Activated CD4-positive, alpha-beta T cell treated with anti-CD3 and anti-CD28 coated beads, Interleukin-2, amount 50 U/mL, for 24 hours (primary cell): ENCODE data around the gene NPC1.
"Not testable (repeated sequence)": the region's sequence is repeated elsewhere in the genome, so short reads cannot be mapped to it uniquely, and the experiment has no call there.

Source experiments
- DNase-seq, 2 donors: peaks; one replicate each; pipeline ENCODE4 v3.0.0-alpha.2; 2020; ENCODE audit warnings: low read depth in 1 of 2, low spot score in 1 of 2

The NPC1 gene

DNA sequence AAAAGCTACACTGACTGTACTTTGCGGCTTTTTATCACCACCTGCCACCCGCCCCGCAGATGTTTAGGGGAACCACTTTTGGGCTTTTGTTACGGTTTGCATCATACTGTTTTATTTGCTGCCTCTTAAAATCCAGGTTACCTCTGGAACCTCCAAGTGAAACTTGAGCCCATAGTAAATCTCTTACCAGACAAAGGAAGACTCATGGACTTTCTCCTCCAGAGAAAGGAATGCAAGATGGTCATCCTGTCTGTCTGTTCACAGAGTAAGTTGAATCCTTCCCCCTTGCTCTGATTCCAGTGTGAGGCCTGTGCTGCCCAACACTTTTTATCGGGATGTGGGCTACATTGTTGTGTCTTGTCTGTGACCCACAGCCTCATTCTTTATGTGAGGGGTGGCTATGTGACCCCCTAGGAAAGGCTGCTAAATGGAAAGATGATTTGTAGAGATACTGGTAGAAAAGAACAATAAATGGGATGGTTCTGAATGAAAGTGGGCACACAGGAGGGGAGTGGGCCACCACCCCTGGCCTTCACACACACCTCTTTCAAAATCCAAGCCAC lies 59.7 kb downstream of the NPC1 start:
- no peak for DNase-seq

DNA sequence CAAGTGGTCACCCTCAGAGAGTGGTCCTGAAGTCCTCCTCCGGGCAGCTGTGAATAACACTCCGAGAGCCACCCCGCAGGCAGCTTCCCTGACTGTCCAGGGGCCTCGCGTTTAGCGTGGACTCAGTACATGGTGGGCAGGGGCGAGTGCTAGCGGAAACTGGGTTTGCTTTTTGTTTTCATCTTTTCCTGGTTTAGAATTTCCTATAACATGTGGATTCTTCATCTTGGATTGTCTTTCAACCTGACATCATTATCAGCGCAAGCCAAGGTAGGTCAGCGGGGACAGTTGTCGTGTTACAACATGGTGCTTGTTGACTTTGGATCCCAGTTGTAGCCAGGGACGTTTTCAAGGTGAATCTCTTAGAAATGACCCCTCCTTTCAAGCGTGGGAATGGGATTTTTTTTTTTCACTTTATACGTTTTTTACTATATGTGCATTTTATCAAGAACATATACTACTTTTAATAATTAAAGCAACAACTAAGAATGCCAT lies 62.0 kb downstream of the NPC1 start:
- no peak for DNase-seq

DNA sequence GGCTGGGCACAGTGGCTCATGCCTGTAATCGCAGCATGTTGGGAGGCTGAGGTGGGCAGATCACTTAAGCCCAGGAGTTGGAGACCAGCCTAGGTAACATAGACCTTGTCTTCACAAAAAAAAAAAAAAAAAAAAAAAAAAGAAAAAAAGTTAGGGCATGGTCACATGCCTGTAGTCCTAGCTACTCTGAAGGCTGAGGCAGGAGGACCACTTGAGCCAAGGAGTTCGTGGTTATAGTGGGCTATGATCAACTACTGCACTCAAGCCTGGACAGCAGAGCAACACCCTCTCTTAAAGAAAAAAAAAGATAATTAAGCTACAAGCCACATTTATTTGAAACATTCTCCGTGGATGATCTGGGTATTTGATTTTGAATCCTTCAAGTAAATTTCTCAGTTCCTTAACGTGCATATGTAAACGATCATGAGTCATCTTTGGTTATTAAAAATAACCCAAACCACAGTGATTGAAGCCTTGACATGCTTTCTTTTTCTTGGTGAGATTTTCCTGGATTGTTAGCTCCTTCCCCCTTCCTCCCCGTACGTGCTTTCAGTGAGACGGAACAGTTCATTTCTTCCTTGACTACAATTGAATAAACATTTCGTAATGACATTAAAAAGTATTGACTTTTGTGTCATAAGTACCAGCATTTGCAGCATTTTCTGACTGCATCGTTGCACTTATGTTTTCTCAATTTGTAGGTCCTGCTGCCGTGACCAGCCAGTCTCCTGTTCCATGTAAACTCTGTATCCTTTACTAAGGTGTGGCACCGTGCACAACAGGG lies 62.7 kb downstream of the NPC1 start:
- DNase-seq, result no peak

DNA sequence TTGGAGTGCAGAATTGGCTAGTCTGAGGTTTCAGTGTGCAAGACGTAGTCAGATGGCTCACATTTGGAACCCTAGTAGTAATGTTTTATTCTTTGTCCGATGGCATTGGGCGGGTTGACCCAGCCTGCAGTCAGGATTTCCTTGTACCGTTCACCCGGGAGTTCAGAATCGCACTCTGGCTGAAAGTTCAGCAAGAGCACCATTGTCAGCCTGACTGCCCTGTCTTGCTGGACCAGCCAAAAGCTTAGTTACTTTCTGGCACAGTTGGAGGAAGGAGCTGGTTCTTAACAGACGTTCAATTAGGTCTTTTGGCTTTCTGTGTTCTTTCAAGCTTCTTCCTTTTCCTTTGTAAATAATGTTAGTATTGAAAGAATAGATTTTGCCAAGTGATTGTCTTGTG lies 64.4 kb downstream of the NPC1 start:
- no peak for DNase-seq

DNA sequence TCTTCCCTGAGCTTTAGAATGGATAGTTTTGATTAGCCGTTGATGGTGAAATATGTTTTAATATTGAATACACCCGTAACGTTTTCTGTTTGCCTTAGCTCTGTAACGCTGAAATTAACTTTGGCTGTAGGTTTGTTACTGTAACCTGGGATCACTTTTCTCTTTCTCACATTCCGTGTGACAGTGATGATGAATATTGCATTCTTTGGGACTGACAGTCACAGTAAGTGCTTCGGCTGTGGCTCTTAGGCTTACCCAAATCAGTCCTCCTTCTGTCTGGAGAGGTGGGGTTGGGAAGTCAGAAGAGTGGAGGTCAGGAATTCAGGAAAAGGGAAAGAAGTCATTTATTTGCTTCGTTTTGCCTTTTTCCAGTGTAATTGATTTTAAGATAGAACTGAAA lies 65.0 kb downstream of the NPC1 start:
- no peak for DNase-seq

GRCh38 chr18:23519734-23520133 lies 66.6 kb downstream of the NPC1 start:
- DNase-seq, result no peak

DNA sequence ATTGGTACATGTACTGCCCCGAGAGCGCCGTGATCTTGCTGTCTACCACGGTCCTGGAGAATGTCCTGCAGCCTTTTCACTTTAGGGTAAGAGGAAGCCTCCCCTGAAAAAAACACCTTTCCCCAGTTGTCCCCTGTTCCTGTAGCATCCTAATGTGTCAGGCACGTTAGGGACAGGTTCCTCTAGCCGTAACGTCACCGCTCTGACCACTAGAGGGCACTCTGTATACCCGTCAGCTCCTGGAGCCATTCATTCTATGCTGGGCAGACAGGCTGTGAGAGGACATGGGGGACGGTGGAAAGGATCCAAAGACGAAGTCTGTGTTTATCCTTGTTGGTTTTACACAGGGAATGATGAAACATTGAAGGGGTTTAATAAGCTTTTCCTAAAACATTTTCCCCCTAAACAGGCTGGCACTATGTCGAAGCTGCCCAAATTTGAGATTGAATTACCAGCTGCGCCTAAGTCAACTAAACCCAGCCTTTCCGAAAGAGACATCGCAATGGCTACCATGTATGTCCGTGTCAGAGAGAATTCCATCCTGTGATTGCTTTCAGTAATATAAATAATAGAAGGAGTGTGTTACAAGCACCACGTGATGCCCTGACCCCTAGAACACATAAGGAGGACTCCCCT lies 70.3 kb downstream of the NPC1 start:
- peak; percentile 38 to 71 for DNase-seq

- DNase-seq, result no peak
Measured at GRCh38 chr18:23512641-23513040, 73.7 kb downstream of the NPC1 start.

DNA sequence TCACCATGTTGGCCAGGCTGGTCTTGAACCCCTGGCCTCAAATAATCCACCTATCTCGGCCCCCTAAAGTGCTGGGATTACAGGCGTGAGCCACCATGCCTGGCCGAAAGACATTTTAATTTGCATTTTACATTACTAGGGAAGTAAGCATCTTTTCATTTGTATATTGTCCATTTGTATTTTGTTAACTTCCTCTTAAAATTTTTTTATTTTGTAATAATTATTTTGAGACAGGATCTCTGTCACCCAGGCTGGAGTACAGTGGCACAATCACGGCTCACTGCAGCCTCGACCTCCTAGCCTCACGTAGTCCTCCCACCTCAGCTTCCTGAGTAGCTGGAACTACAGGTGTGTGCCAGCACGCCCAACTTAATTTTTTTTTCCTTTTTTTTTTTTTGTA lies 74.1 kb downstream of the NPC1 start:
- DNase-seq, result not testable (repeated sequence)

DNA sequence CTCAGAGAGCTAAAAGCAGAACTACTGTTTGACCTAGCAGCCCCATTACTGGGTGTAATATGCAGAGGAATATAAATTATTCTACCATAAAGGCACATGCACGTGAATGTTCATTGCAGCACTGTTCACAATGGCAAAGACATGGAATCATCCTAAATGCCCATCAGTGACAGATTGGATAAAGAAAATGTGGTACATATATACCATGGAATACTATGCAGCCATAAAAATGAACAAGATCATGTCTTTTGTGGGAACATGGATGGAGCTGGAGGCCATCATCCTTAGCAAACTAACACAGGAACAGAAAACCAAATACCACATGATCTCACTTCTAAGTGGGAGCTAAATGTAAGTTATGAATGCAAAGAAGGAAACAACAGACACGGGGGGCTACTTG lies 75.4 kb downstream of the NPC1 start:
- DNase-seq, result not testable (repeated sequence)

DNA sequence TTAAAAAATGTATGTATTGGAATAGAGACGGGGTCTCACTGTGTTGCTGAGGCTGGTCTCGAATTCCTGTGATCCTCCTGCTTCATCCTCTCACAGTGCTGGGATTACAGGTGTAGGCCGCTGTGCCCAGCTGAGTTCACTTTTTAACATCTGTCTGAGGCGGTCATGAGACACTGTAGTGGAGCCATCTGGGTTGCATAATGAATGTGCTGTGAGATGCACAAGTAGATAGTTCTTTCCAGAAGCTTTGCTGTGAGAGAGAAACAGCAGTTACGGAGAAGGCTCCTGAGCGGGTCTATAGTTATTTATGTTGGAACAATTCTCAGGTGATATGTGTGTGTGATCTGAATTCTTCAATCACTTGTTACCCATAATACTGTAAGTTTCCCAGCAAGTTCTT lies 79.9 kb downstream of the NPC1 start:
- DNase-seq, result no peak

- DNase-seq, result no peak
Measured at GRCh38 chr18:23504720-23505119, 81.6 kb downstream of the NPC1 start.

- no peak for DNase-seq
Measured at GRCh38 chr18:23503963-23504344, 82.4 kb downstream of the NPC1 start.

DNA sequence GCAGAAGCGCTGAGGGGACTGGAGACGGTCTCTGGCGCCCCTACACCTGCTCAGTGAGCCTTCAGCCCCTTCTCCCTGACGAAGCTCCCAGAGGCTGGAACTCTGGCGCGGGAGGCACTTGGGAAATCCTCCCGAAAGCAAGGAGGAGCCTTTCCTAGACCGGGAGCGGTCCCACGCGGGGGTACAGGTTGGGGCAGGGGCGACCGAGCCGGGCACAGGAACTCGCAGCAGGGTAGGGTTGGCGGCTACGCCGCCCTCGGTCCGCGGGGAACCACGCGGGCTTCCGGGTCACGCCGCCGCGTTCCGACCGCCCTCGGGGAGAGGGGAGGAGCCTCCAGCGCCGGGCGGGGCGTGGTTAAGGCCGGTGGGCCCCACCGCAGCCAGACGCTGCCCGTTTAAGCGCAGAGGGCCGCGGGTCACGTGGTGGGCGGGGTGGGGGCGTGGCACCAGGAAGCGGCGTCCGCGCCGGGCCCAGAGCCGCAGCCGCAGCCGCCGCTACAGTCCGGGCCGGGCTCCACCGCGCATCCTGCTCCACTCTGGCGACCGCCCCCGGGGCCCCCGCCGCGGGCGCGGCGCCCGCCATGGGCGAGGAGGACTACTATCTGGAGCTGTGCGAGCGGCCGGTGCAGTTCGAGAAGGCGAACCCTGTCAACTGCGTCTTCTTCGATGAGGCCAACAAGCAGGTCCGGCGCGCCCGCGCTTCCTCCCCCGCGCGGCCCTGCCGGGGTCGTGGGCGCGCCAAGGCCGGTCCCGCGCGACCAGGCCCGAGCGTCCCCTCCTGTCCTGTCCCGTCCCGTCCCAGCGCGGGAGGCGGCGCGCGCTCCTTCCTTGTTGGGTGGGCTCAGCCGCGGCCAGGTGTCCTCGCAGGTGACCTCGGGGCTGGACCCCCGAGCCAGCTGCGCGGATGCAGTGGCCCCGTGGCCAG lies 83.0 kb downstream of the NPC1 start, which contains the start of gene RMC1:
TSS of gene RMC1 (plus strand) at position 474 of the 925 bp plus-strand sequence. CDS start at position 582, 108 bp downstream.
- peak; percentile 96 to 97 for DNase-seq

- no peak for DNase-seq
Measured at GRCh38 chr18:23502516-23503037, 83.7 kb downstream of the NPC1 start.

GRCh38 chr18:23501626-23502025 lies 84.7 kb downstream of the NPC1 start:
- DNase-seq, result no peak

GRCh38 chr18:23499291-23499781 lies 87.0 kb downstream of the NPC1 start:
- no peak for DNase-seq

- DNase-seq, result peak; percentile 26 to 62
Measured at GRCh38 chr18:23498877-23499276, 87.4 kb downstream of the NPC1 start.

- DNase-seq, result no peak
Measured at GRCh38 chr18:23498117-23498516, 88.2 kb downstream of the NPC1 start.

DNA sequence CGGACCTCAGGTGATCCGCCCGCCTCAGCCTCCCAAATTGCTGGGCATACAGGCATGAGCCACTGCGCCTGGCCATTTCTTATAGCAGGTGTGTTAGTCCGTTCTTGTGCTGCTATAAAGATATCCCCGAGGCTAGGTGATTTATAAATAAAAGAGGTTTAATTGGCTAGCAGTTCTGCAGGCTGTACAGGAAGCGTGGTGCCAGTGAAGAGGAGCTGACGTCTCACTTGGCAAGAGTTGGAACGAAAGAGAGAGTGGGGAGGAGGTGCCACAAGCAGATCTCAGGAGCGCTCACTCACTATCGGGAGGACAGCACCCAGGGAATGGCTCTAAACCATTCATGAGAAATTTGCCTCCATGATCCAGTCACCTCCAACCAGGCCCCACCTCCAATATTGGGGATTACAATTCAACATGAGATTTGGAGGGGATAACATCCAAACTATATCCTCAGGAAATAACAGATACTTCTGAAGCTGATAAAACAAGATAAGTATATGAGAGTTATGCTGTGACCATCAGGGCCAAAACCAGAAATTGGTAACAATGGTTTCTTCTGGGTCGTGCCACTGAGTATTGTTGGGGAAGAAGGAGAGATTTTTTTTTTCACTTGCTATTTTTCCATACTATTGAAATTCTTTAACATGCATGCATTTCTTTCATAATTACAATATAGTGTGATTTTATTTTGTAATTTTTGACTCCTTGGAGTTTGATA lies 90.4 kb downstream of the NPC1 start:
- no peak for DNase-seq
